Measurements from ENCODE around the gene TEKT2.

TEKT2 gene

GRCh38 chr1:36128126-36128904, 44.4 kb downstream of the TEKT2 start:
- no peaks in the 10 kb centered on the region for H3K4me1 ChIP-seq (ENCODE audit: control insufficient read depth, insufficient read depth, low read length)
- no peak for DNase-seq (ENCODE audit: low read depth, low spot score)
- no peak overlapping the region for H3K4me3 ChIP-seq (ENCODE audit: low read length)
- H3K27me3 ChIP-seq (ENCODE audit: control insufficient read depth, insufficient read depth, low read length) = peaks cover 17% of the 10 kb centered on the region
- H3K9me3 ChIP-seq (ENCODE audit: control insufficient read depth, insufficient read depth, low read length) = no peaks in the 10 kb centered on the region
- H3K36me3 ChIP-seq (ENCODE audit: control insufficient read depth, insufficient read depth, low read length) = no peaks in the 10 kb centered on the region
- H3K27ac ChIP-seq (ENCODE audit: low read length) = no peak overlapping the region
- no CpG with 5 or more reads among the region's 11 CpGs for WGBS (ENCODE audit: insufficient coverage, insufficient read length)

- WGBS (ENCODE audit: insufficient coverage, insufficient read length) = no CpG with 5 or more reads among the region's 3 CpGs
- no peak overlapping the region for H3K27ac ChIP-seq (ENCODE audit: low read length)
Observed at GRCh38 chr1:36128905-36129206, 45.0 kb downstream of the TEKT2 start.

GRCh38 chr1:36132029-36132428, 48.1 kb downstream of the TEKT2 start:
- Histone ChIP-seq H3K36me3 (ENCODE audit: control insufficient read depth, insufficient read depth, low read length) (no peaks in the 10 kb centered on the region), H3K27ac (ENCODE audit: low read length) (no peak overlapping the region), H3K27me3 (ENCODE audit: control insufficient read depth, insufficient read depth, low read length) (no peaks in the 10 kb centered on the region), H3K9me3 (ENCODE audit: control insufficient read depth, insufficient read depth, low read length) (no peaks in the 10 kb centered on the region), H3K4me3 (ENCODE audit: low read length) (no peak overlapping the region), H3K4me1 (ENCODE audit: control insufficient read depth, insufficient read depth, low read length) (no peaks in the 10 kb centered on the region)
- WGBS (ENCODE audit: insufficient coverage, insufficient read length) = no CpG with 5 or more reads among the region's 3 CpGs
- DNase-seq (ENCODE audit: low read depth, low spot score) = no peak

More at GRCh38 chr1:36128905-36129206, 45.0 kb downstream of the TEKT2 start:
- H3K4me3 ChIP-seq (ENCODE audit: low read length) = no peak overlapping the region
- DNase-seq (ENCODE audit: low read depth, low spot score) = no peak
- no peaks in the 10 kb centered on the region for H3K36me3 ChIP-seq (ENCODE audit: control insufficient read depth, insufficient read depth, low read length)
- H3K27me3 ChIP-seq (ENCODE audit: control insufficient read depth, insufficient read depth, low read length) = peaks cover 12% of the 10 kb centered on the region
- no peaks in the 10 kb centered on the region for H3K9me3 ChIP-seq (ENCODE audit: control insufficient read depth, insufficient read depth, low read length)
- no peaks in the 10 kb centered on the region for H3K4me1 ChIP-seq (ENCODE audit: control insufficient read depth, insufficient read depth, low read length)

GRCh38 chr1:36133484-36133883, 49.6 kb downstream of the TEKT2 start:
- Histone ChIP-seq H3K9me3 (ENCODE audit: control insufficient read depth, insufficient read depth, low read length) (no peaks in the 10 kb centered on the region), H3K4me3 (ENCODE audit: low read length) (no peak overlapping the region), H3K4me1 (ENCODE audit: control insufficient read depth, insufficient read depth, low read length) (no peaks in the 10 kb centered on the region), H3K27me3 (ENCODE audit: control insufficient read depth, insufficient read depth, low read length) (no peaks in the 10 kb centered on the region), H3K27ac (ENCODE audit: low read length) (no peak overlapping the region), H3K36me3 (ENCODE audit: control insufficient read depth, insufficient read depth, low read length) (no peaks in the 10 kb centered on the region)
- DNase-seq (ENCODE audit: low read depth, low spot score) = no peak
- no CpG with 5 or more reads among the region's 3 CpGs for WGBS (ENCODE audit: insufficient coverage, insufficient read length)

GRCh38 chr1:36134031-36134430, 50.1 kb downstream of the TEKT2 start:
- Histone ChIP-seq H3K27ac (ENCODE audit: low read length) (no peak overlapping the region), H3K36me3 (ENCODE audit: control insufficient read depth, insufficient read depth, low read length) (no peaks in the 10 kb centered on the region), H3K9me3 (ENCODE audit: control insufficient read depth, insufficient read depth, low read length) (no peaks in the 10 kb centered on the region), H3K4me1 (ENCODE audit: control insufficient read depth, insufficient read depth, low read length) (no peaks in the 10 kb centered on the region), H3K4me3 (ENCODE audit: low read length) (no peak overlapping the region), H3K27me3 (ENCODE audit: control insufficient read depth, insufficient read depth, low read length) (no peaks in the 10 kb centered on the region)
- WGBS (ENCODE audit: insufficient coverage, insufficient read length) = no CpG with 5 or more reads among the region's 6 CpGs
- no peak for DNase-seq (ENCODE audit: low read depth, low spot score)

- Histone ChIP-seq H3K9me3 (ENCODE audit: control insufficient read depth, insufficient read depth, low read length) (no peaks in the 10 kb centered on the region), H3K27me3 (ENCODE audit: control insufficient read depth, insufficient read depth, low read length) (no peaks in the 10 kb centered on the region), H3K4me1 (ENCODE audit: control insufficient read depth, insufficient read depth, low read length) (no peaks in the 10 kb centered on the region), H3K36me3 (ENCODE audit: control insufficient read depth, insufficient read depth, low read length) (no peaks in the 10 kb centered on the region), H3K27ac (ENCODE audit: low read length) (no peak overlapping the region), H3K4me3 (ENCODE audit: low read length) (no peak overlapping the region)
- DNase-seq (ENCODE audit: low read depth, low spot score) = peak; percentile 64
- WGBS (ENCODE audit: insufficient coverage, insufficient read length) = no CpG with 5 or more reads among the region's 7 CpGs
Observed at GRCh38 chr1:36134505-36135329, 50.8 kb downstream of the TEKT2 start.

- H3K4me1 ChIP-seq (ENCODE audit: control insufficient read depth, insufficient read depth, low read length) = no peaks in the 10 kb centered on the region
- no peak for DNase-seq (ENCODE audit: low read depth, low spot score)
- H3K4me3 ChIP-seq (ENCODE audit: low read length) = no peak overlapping the region
- no peaks in the 10 kb centered on the region for H3K36me3 ChIP-seq (ENCODE audit: control insufficient read depth, insufficient read depth, low read length)
- WGBS (ENCODE audit: insufficient coverage, insufficient read length) = no CpG with 5 or more reads among the region's 6 CpGs
- no peaks in the 10 kb centered on the region for H3K27me3 ChIP-seq (ENCODE audit: control insufficient read depth, insufficient read depth, low read length)
- no peak overlapping the region for H3K27ac ChIP-seq (ENCODE audit: low read length)
- no peaks in the 10 kb centered on the region for H3K9me3 ChIP-seq (ENCODE audit: control insufficient read depth, insufficient read depth, low read length)
Observed at GRCh38 chr1:36135330-36135667, 51.4 kb downstream of the TEKT2 start.

- H3K9me3 ChIP-seq (ENCODE audit: control insufficient read depth, insufficient read depth, low read length) = no peaks in the 10 kb centered on the region
- H3K4me3 ChIP-seq (ENCODE audit: low read length) = no peak overlapping the region
- H3K4me1 ChIP-seq (ENCODE audit: control insufficient read depth, insufficient read depth, low read length) = no peaks in the 10 kb centered on the region
- H3K27ac ChIP-seq (ENCODE audit: low read length) = no peak overlapping the region
- H3K27me3 ChIP-seq (ENCODE audit: control insufficient read depth, insufficient read depth, low read length) = no peaks in the 10 kb centered on the region
- DNase-seq (ENCODE audit: low read depth, low spot score) = no peak
- no peaks in the 10 kb centered on the region for H3K36me3 ChIP-seq (ENCODE audit: control insufficient read depth, insufficient read depth, low read length)
Observed at GRCh38 chr1:36135796-36136195, 51.9 kb downstream of the TEKT2 start.

- Histone ChIP-seq H3K27me3 (ENCODE audit: control insufficient read depth, insufficient read depth, low read length) (no peaks in the 10 kb centered on the region), H3K4me1 (ENCODE audit: control insufficient read depth, insufficient read depth, low read length) (no peaks in the 10 kb centered on the region), H3K27ac (ENCODE audit: low read length) (no peak overlapping the region), H3K9me3 (ENCODE audit: control insufficient read depth, insufficient read depth, low read length) (no peaks in the 10 kb centered on the region), H3K36me3 (ENCODE audit: control insufficient read depth, insufficient read depth, low read length) (no peaks in the 10 kb centered on the region), H3K4me3 (ENCODE audit: low read length) (no peak overlapping the region)
- no peak for DNase-seq (ENCODE audit: low read depth, low spot score)
- WGBS (ENCODE audit: insufficient coverage, insufficient read length) = no CpG with 5 or more reads among the region's 1 CpG
Observed at GRCh38 chr1:36136535-36136934, 52.6 kb downstream of the TEKT2 start.

GRCh38 chr1:36137226-36137625, 53.3 kb downstream of the TEKT2 start:
- Histone ChIP-seq H3K4me3 (ENCODE audit: low read length) (no peak overlapping the region), H3K9me3 (ENCODE audit: control insufficient read depth, insufficient read depth, low read length) (no peaks in the 10 kb centered on the region), H3K27me3 (ENCODE audit: control insufficient read depth, insufficient read depth, low read length) (no peaks in the 10 kb centered on the region), H3K36me3 (ENCODE audit: control insufficient read depth, insufficient read depth, low read length) (no peaks in the 10 kb centered on the region), H3K4me1 (ENCODE audit: control insufficient read depth, insufficient read depth, low read length) (no peaks in the 10 kb centered on the region), H3K27ac (ENCODE audit: low read length) (no peak overlapping the region)
- DNase-seq (ENCODE audit: low read depth, low spot score) = no peak
- WGBS (ENCODE audit: insufficient coverage, insufficient read length) = no CpG with 5 or more reads among the region's 5 CpGs

GRCh38 chr1:36137776-36138175, 53.9 kb downstream of the TEKT2 start:
- Histone ChIP-seq H3K4me3 (ENCODE audit: low read length) (no peak overlapping the region), H3K36me3 (ENCODE audit: control insufficient read depth, insufficient read depth, low read length) (no peaks in the 10 kb centered on the region), H3K27me3 (ENCODE audit: control insufficient read depth, insufficient read depth, low read length) (no peaks in the 10 kb centered on the region), H3K27ac (ENCODE audit: low read length) (no peak overlapping the region), H3K9me3 (ENCODE audit: control insufficient read depth, insufficient read depth, low read length) (no peaks in the 10 kb centered on the region), H3K4me1 (ENCODE audit: control insufficient read depth, insufficient read depth, low read length) (no peaks in the 10 kb centered on the region)
- WGBS (ENCODE audit: insufficient coverage, insufficient read length) = no CpG with 5 or more reads among the region's 3 CpGs
- DNase-seq (ENCODE audit: low read depth, low spot score) = no peak
